Measurements from ENCODE around the gene FAM83F.

The FAM83F gene

DNA sequence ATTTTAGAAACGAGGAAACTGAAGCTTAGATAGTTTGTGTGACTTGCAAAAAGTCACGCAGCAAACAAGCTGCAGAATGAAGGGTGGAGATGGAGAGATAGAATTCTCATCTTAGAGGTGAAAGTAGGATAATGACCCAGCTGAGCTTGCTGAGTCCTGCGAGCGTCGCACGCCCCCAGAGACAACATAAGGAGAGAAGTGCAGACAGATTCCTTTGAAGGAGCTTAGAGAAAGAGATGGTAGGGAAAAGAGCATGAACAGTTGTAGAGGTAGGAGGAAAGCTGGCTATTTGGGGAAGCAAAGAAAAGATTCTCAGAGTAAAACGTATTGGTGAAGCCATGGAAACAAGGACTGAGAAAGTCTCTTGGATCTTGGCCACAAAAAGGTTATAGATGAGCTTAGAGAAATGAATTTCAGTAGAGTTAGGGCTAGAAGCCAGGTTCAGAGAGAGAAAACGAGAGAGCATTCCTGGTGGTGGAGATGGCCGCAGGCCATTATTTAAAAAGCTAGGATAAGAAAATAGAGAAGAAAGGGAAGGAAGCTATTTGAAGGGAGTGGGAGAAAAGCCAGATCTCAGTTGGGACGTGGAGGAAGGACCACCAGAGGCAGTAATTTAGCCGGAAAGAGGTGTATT, 44.8 kb downstream of the FAM83F start:
- no peak for DNase-seq

DNA sequence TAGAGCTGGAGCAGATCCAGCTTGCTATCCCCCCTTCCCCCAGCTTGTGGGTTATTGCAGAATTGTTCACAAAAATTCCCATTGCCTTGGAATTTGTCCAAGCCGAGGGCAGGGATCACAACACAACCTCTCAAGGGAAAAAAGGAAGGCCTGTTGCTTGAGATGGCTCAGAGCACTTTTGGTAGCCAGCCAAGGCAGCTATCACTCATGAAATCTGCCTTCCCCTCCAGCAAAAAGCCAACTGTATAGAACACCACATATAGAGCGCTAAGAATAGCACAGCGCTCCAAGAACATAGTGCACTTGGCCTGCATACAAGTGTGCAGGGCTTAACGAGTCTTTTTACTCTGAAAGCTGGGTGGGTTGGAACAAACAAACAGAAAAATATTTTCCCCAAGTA, 46.2 kb downstream of the FAM83F start:
- DNase-seq, result no peak

DNA sequence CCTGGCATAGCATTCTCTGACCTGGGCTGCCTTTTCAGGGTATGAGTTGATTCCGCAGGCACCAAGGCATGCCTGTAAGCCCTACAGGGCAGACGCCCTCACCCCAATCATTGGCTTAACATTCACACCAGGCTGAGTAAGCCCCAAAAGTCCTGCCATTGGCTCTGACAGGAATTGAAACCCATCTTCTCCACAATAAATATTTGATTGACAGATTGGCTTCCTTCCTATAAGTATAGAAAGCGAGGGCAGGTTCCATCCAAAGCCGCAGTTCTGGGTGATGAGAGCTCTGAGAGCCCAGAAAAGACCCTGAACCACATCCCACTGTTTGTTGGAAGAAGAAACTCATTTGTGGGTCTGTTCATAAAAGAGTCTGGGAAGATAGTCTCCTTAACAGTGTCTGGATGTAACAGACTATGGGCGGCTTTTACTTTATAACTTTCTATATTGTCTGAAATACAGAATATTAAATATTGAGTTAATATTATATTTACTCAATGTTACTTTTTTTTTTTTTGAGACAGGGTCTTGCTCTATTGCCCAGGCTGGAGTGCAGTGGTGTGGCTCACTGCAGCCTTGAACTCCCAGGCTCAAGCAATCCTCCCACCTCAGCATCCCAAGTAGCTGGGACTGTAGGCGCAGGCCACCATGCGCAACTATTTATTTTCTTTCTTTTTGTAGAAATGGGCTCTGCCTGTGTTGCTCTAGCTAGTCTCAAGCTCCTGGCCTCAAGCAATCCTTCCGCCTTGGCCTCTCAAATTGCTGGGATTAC, 46.8 kb downstream of the FAM83F start:
- no peak for DNase-seq

DNA sequence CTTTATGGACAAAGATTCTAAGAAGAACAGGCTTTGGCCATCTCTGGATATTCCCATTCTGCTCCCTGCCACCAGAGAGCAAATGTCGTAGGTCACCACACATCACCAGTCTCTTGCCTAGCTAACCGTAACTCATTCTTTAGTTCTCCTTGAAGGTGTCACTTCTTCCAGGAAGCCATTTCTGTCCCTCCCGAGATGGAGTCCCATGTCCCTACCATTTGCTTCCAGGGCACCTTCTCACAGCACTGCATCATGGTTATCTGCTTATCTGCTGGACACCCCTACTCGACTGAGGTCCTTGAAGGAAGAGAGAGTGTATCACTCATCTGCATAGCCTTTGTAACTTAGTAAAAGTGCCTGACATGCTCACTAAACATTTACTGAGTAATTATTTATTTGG, 47.6 kb downstream of the FAM83F start:
- DNase-seq, result no peak

DNA sequence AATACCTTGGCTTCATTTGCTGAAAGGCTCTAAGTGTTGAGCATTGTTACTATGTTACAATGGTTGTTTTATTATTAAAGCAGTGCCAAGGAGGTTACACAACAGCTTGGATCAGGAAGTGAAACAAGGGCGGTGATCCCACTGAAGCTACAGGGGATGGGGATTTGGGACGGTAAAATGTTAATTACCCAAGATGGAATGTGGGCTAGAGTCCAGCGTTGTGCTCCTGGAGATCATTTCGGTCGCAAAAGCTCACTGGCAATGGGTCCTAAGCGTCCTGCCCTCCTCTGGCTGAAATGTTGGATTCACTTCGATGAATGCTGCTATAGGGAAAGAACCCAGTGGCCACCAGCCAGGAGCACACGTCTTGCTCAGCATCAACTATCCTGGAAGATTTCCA, 48.3 kb downstream of the FAM83F start:
- peak; percentile 50 to 70 for DNase-seq

DNA sequence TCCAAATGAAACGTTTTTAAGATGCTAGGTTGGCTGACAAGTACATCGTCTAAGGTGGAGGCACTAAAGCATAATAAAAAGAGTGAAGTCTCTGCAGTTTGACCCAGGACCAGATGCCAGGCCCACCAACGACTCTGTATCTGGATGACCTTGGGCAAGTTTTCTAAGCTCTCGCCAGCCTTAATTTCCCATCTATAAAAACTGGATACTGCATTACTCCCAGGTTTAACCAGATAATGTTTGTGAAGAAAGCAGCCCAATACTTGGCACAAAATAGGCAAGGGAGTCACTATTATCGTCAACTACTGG, 49.0 kb downstream of the FAM83F start:
- DNase-seq, result no peak

DNA sequence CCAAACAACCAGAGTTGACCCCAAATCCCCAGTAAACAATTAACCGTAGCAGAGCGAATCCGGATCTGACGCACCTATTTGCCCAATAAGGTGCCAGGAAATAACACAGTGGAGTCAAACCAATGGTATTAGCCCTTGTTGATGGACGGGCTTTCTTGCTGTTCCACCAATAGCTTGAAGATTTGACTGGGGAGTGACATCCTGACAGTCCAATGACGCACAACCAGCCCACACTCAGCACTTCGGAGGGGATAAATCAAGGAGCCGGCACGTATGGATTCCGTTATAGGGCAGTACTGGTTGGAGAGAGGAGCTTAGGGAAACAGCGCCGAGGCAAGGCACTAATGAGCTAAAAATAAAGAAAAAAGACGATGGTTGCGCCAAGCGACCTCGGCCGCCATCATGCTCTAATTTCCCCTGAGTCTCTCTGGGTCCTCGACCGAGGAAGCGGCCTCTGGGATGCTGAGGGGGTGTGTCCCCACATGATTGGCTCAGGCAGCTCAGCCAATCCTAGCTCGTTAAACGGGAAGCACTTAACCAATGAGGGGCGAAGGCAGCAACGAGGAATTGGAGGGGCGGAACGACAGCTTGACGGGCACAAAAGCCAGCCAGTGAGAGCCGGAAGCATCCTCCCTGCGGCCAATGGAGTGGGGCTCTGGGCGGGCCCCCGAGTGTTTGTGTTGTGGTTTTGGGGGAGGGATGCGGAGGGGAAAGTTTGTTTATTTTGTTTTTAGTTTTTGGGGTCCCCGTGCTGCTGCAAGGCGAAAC, 49.5 kb downstream of the FAM83F start:
- peak; percentile 99 to 100 for DNase-seq

DNA sequence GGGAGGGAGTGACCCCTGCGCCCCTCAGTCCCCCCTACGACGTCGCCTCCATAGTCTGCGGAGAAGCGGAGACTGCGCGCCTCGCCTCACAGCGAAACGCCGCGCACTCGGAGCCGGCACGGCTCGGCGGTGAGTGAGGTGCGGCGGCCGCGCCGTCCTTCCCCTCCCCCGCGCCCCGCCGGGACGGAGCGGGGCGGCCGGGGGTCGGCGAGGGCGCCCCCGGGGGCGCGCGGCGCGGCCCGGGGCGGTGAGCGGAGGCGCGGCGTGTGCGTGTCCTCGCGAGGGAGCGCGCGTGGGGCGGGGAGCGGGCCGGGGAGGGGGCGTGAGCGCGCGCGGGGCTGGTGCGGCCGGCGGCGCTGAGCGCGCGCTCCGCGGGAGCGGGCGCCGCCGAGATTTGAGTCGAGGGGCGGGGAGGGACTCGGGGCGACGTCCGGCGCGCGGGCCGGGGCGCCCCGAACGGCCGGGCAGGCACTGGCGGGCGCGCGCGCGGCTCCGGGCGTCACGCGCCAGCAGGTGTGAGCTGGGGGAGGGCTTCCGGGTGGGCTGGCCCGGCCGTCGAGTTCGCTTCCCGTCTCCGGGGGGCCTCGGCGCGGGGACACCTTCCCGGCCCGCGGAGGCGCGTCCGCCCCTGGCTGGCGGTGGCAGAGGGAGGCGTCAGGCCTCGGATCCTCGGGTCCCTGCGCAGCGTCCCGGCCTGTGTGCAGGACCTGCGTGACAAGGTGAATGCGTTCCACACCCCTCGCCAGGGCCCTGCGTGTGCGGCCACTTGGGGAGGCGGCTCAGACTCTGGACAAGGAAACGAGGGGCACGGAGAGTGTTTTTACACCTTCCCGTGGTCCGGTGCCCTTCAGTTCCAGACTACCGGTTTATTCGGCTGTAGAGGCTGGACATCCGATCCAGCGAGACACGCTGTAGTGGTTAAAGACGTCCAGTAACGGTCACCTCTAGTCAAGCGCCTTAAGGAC, 50.4 kb downstream of the FAM83F start:
- peak in 1 of 2 donors; percentile 28 for DNase-seq

DNA sequence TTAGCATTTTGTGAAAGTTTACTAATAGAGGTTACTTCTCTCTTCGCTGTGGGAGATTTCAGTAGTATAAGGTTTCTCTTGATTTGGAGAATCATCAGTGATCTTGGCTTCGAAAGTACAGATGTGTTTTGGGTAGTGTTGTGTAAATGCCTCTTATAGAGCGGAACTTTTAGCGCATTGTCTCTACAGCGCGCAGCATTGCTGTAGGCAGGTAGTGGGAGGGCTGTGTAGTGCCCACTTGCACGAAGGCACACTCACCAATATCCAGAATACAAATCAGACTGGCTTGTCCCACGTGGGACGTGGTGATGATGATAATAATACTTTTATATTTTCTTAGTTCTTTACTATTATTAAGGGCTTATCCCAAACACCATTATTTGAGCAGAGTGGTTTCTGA, 51.4 kb downstream of the FAM83F start:
- DNase-seq, result no peak

DNA sequence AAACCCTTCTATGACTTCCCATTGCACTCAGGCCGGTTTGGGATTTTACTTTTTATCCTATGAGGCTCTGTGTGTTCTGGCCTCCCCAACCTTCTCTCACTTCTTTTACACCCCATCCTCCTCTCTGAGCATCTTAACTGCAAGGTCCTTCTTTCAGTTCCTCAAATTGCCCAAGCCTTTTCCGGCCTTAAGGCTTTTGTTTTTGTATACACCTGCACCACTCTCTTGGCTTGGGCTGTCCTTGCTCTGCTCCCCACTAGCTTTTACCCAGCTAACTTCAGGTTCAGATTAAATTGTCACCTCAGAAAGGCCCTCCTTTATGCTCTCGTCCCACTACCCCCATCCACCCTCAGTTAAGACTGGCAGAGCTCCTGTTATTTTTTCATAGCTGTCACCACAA, 55.5 kb downstream of the FAM83F start:
- DNase-seq, result peak in 1 of 2 donors; percentile 11

DNA sequence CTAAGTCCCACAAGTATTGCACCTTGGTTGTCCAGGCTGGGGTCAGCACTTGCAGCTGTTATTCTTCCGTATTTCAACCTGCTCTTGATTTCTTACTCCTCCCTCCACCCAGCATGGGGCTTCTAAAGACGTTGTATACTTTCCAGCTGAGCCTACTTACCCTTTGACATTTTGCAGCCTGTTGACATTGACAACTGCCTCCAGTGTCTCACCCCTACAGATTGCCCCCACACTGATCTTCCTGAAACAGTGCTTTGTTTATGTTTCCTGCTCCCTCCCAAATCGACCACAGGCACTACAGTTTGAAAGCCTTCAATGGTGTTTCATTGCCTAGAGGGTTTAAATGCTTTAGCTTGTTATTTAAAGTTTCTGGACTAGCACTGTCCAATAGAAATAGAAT, 56.6 kb downstream of the FAM83F start:
- DNase-seq, result no peak

DNA sequence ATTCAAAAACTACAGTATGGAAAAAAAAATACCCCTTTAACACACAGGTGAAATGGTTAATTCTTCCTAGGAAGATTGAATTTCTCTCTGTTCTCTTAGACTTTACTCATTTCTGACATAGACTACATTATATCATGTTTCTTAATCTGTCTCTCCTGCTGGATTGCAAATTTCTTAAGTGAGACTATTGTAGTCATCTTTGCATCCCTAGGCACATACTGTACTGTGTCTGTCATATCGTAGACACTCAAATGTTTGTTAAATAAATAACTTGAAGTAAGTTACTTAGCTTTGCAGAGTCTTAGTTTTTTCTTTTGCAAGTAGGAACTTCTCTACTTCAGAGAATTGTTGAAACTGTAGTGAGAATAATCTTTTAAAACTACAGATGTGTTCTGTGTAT, 58.7 kb downstream of the FAM83F start:
- DNase-seq, result no peak

DNA sequence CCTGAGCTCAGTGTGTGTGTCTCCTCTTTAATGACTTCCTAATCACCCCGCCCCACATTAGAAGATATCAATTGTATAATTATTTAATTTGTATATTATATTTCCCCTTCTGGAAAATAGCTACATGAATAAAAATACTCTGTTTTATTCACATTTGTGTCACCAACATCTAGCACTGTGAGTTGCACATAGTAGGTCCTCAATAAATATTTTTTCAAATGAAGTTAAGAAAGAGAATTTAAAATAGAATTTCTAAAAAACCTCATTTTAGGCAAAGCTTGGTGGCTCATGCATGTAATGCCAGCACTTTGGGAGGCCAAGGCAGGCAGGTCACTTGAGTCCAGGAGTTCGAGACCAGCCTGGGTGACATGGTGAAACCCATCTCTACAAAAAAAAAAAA, 59.7 kb downstream of the FAM83F start:
- DNase-seq, result no peak

DNA sequence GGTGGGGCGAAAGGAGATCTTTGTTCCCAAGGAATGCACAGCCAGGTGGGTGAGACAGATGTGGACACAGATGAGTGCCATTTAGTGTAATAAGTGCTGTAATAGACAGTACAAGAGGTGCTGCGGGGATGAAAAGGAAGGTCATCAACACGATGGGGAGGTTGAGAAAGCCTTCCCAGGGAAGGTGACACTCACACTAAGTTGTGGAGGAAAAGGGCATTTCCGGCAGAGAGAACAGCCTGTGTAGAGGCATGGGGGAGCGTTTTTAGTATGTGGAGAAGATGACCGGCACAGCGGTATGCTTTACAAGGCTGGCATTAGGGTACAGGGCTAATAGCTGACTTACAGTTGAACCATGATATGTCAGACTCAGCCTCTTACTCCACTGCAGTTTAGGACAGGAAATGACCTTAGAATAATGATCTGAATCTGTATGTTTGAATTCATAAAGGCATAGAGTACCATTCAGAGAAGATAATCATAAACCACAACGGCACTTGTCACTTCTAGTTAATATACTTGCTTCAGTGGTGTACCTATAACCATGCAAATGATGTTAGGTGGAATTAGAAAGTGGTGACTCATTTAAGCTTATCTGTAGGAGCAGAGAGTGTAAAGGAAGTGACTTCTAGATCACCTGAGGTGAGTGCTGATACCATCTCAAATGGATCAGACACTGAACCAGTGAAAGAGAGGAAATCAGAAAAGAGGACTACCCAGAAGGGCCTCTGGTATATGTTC, 60.6 kb downstream of the FAM83F start:
- DNase-seq, result no peak

DNA sequence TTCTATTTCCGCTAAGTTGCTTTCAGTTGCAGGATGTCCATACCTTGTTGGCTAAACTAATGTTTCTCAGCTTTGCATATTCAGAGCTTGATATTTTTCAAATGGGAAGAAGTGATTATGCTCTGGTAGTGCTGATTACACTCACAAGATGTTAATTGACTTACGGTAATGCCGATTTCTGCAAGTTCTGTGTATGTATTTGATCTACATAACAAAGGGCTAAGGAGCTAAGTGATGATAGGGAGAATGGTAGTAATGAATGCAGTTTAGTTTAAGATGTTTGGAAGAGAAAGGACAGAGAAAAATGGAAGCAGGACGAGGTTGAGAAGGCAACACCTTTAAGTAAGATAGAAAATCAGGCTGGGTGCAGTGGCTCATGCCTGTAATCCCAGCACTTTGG, 61.4 kb downstream of the FAM83F start:
- DNase-seq, result no peak

DNA sequence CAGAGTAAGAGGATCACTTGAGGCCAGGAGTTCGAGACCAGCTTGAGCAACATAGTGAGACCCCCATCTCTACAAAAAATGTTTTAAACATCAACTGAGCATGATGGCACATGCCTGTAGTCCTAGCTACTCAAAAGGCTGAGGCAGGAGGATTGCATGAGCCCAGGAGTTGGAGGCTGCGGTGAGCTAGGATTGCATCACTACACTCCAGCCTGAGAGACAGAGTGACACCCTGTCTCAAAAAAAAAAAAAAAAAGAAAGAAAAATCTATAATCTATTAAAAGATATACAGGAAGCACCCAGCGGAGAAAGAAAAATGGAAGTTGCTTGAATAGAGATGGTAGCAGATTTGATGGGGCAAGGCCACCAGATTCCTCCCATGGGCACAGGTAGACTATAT, 61.8 kb downstream of the FAM83F start:
- DNase-seq, result no peak

DNA sequence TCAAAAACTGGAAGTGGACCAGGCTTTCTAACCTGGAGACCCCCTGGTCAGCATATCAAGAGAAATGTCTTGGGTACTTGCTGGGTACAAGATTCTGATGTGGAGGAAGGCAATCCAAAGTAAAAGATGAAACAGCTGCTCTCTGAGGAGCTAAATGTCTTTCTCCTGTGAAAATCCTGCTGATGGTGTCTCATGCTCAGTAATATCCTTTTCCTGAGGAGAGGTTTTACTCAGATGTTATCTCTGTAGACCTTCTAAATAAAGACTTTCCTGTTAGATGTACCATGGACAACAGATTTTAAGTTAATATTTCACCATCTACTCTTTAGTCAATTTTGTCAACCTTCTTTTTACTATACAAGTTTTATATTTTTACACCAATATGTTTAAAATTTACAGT, 62.9 kb downstream of the FAM83F start:
- no peak for DNase-seq

DNA sequence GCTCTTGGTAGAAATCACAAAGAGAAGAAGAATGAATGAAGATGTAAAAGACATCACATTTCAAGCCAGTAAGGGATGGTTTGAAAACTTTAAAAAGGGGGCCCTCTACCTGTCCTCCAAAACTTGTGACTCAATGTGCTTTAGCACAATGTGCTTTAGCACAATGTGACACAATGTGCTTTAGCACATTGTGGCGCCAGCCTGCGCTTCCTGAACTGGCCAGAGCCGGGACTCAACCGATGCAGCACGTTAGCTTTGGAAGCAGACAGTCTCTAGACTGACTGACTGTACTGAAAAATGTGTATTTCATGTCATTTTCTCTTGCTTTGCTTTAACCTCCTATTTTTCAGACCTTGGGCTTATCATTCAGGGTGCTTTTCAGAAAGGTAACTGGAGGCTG, 63.5 kb downstream of the FAM83F start:
- DNase-seq, result peak in 1 of 2 donors; percentile 5

DNA sequence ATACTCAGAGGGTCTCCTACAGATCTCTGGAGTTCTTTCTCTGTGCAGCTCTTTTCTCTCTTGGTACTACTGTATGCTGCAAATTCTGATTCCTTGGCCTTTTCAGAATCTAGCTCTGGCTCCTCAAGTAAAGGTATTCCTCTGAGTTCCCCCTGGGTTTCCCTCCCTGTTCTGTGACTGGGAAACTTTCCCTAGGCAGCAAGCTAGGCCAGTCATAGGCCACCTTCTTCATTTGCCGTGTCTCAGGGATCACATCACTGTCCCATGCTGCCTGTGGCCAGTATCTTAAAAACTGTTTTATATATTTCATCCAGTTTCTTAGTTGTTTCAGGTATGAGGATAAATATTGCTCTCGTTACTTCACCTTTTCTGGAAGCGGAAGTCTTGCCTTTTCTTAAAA, 71.2 kb downstream of the FAM83F start:
- no peak for DNase-seq

DNA sequence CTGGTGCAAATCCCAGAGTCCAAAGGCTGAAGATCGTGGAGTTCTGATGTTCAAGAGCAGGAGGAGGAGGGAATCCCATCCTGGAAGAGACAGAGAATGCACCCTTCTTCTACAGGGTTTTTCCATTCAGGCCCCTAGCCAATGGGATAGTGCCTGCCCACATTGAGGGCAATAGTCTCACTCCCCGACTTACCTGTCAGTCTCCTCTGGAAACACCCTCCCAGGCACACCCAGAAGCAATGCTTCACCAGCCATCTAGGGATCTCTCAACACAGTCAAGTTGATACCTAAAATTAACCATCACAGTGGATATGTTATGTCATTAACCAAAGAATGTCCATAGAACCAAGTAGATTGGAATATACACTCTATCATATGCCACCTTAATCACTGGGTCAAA, 72.9 kb downstream of the FAM83F start:
- no peak for DNase-seq

DNA sequence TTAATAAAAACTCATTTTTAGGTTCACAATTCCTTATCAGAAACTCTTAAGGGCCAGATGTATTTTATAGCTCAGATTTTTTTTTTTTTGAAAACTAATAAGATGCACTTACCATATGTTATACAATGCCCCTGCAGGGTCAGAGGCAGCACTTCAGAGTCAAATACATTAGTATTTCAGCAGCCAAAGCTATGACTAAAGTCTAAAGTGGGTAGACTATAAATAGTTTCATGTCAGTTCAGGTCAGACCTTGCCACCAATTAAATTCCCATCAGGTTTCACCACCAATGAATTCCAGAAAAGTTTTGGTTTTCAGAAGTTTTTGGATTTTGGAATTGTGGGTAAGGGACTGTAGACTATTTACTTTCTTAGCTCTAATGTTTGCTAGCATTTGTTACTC, 75.9 kb downstream of the FAM83F start:
- no peak for DNase-seq

DNA sequence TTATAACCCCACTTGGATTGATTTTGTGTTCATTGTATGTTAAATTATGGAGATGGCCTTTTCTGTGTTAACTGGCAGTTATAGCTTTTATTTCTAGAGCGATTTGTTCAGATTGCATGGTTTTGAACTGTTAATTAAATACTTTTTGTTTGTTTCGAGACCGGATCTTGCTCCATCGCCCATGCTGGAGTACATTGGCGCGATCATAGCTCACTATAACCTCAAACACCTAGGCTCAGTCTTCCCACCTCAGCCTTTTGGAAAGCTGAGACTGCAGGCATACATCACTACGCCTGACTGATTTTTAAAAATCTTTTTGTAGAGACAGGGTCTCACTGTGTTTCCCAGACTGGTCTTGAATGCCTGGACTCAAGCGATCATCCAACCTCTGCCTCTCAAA, 77.0 kb downstream of the FAM83F start:
- DNase-seq, result no peak
